CD4-positive, alpha-beta T cell treated with Interleukin-2 at 100 ng/mL for 4 hours (primary cell): ENCODE data around the gene KCNC3.

Source experiments
- DNase-seq: peaks from one replicate; pipeline ENCODE4 v3.0.0-alpha.2; 2020; ENCODE audit warnings: low spot score

The KCNC3 gene

GRCh38 chr19:50327013-50327412 is 2.2 kb downstream of the KCNC3 start:
- DNase-seq = no peak

GRCh38 chr19:50326101-50326664 is 3.0 kb downstream of the KCNC3 start:
- DNase-seq = no peak

- peak; percentile 44 for DNase-seq
Observed at GRCh38 chr19:50325310-50326100, 3.7 kb downstream of the KCNC3 start.

- no peak for DNase-seq
Observed at GRCh38 chr19:50324331-50324730, 4.8 kb downstream of the KCNC3 start.

GRCh38 chr19:50323782-50324133 is 5.4 kb downstream of the KCNC3 start:
- no peak for DNase-seq

GRCh38 chr19:50322931-50323781 is 6.0 kb downstream of the KCNC3 start:
- no peak for DNase-seq

- DNase-seq = no peak
Observed at GRCh38 chr19:50322234-50322633, 6.9 kb downstream of the KCNC3 start.

GRCh38 chr19:50321831-50322230 is 7.3 kb downstream of the KCNC3 start:
- no peak for DNase-seq

- DNase-seq = no peak
Observed at GRCh38 chr19:50320596-50320995, 8.6 kb downstream of the KCNC3 start.

- no peak for DNase-seq
Observed at GRCh38 chr19:50320051-50320450, 9.1 kb downstream of the KCNC3 start.

GRCh38 chr19:50319156-50319555 is 10.0 kb downstream of the KCNC3 start:
- DNase-seq = no peak

GRCh38 chr19:50318438-50318837 is 10.7 kb downstream of the KCNC3 start:
- DNase-seq = no peak

- no peak for DNase-seq
Observed at GRCh38 chr19:50317115-50317514, 12.1 kb downstream of the KCNC3 start.

GRCh38 chr19:50315773-50316448 is 13.3 kb downstream of the KCNC3 start:
- no peak for DNase-seq

GRCh38 chr19:50314724-50315708 is 14.2 kb downstream of the KCNC3 start:
- no peak for DNase-seq

- DNase-seq = no peak
Observed at GRCh38 chr19:50313812-50314536, 15.2 kb downstream of the KCNC3 start.

- no peak for DNase-seq
Observed at GRCh38 chr19:50312967-50313811, 16.0 kb downstream of the KCNC3 start.

GRCh38 chr19:50311723-50312635 is 17.2 kb downstream of the KCNC3 start:
- no peak for DNase-seq
